ENCODE measurements around the gene SPEM2. TPM values are rescaled to one million over a fixed set of nuclear protein-coding genes. Genes with fewer than 3 reads are reported as not detected.
"Not testable (repeated sequence)": the region's sequence is repeated elsewhere in the genome, so short reads cannot be mapped to it uniquely, and the experiment has no call there.

Gene SPEM2
- total RNA-seq, 1 donor from 2014 or later: not detected

DNA sequence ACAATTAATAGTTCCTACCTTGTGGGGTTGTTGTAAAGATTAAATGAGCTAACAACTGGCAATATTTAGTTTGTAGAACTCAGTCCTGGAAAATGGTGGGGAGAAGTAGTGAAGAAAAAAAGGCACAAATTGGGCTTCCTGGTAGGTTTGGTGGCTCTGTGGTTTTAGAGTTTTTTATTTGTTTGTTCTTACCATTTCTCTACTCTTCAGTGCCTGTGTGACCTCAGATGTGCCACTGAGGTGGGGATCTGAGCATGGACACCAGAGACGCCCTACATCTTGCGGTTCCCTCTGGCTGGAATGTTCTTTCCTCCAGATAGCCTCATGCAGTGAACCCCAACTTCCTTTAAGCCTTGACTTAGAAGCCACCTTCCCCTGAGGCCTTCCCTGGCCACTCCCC lies 46.3 kb downstream of the SPEM2 start:
- no peak for DNase-seq (ENCODE audit: low spot score)

DNA sequence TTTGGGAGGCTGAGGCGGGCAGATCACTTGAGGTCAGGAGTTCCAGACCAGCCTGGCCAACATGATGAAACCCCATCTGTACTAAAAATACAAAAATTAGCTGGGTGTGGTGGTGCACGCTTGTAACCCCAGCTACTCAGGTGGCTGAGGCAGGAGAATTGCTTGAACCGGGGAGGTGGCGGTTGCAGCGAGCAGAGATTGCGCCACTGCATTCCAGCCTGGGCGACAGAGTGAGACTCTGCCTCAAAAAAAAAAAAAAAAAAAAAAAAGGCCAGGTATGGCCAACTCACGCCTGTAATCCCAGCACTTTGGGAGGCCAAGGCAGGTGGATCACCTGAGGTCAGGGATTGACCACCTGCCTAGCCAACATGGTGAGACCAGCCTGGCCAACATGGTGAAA lies 49.4 kb downstream of the SPEM2 start:
- DNase-seq (ENCODE audit: low spot score): not testable (repeated sequence)

DNA sequence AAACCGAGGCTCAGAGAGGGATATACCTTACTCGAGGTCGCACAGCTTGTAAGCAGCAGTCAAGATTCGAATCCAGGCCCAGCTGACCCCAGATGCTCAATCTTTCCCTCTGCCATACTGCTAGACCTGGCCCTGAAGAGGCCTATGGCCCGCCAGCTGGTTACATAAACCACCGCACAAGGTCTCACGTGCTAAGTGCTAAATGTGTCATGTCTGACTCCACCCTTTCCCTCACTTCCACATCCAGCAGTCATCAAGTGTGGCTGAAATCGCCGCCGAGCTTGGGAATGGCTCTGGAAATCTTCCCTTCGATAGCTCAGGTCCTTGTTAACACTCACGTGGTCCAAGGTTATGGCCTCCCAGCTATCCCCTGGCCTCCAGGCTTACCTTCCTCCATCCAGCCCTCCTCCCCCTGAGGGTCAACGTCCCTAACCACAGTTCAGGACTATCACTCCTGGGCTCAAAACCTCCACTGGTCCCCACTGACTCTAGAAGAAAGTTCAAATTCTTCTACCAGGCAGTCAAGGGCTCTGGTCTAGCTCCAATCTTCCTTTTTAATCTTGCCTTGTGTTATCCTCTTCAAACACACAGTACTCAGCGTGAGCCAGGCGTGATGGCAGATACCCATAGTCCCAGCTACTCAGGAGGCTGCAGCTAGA lies 50.5 kb downstream of the SPEM2 start:
- DNase-seq (ENCODE audit: low spot score): no peak

DNA sequence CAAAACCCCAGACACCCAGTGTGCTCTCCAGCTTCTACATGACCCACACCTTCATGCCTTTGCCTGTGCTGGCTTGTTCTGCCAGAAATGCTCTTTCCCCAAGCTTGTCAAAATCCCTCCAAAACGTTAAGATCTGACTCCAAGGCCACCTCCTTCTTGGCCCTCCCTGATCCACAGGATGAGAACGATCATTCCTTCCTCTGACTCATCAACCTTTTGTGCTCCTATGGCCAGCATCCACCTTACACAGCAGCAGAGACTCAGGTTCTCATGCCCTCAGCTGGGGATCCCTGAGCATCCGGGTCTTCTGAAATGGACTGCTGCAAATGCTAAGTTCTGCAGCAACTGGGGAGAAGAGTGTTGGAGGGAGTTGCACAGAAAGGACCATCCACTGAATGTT lies 51.1 kb downstream of the SPEM2 start:
- no peak for DNase-seq (ENCODE audit: low spot score)

DNA sequence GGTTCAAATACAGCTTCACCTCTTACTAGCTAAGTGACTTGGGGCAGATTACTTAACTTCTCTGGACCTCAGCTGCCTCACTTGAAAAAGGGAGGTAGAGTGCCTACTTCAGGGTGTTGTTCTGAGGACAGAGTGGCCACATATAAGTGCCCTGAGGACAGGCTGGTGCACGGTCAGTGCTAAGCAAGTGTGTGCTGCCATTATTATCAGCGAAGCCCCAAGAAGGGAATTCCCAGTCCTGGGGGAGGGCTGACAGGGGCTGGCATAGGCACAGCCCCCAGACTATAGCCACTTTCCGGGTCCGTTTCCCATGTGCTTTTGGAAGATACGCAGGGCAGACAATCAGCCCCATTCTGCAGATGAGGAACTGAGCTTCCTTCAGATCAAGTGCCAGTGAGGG lies 51.5 kb downstream of the SPEM2 start:
- DNase-seq (ENCODE audit: low spot score): no peak

Other genes starting within 250 kb of the SPEM2 start
- 5.0 TPM for gene ASGR1, start 246.2 kb upstream of the SPEM2 start, total RNA-seq
- gene DLG4, start 205.8 kb upstream of the SPEM2 start, total RNA-seq: 36.5 TPM
- 914 TPM for gene ACADVL, start 205.7 kb upstream of the SPEM2 start, total RNA-seq
- 60.9 TPM for gene DVL2, start 191.1 kb upstream of the SPEM2 start, total RNA-seq
- gene PHF23, start 186.2 kb upstream of the SPEM2 start, total RNA-seq: 32.3 TPM
- 587 TPM for gene GABARAP, start 183.2 kb upstream of the SPEM2 start, total RNA-seq
- gene CTDNEP1, start 173.9 kb upstream of the SPEM2 start, total RNA-seq: 107 TPM
- 47.9 TPM for gene ELP5, start 173.4 kb upstream of the SPEM2 start, total RNA-seq
- 248 TPM for gene CLDN7, start 163.1 kb upstream of the SPEM2 start, total RNA-seq
- gene SLC2A4, start 143.9 kb upstream of the SPEM2 start, total RNA-seq: 7.6 TPM
- 1.4 TPM for gene YBX2, start 131.0 kb upstream of the SPEM2 start, total RNA-seq
- gene EIF5A, start 118.0 kb upstream of the SPEM2 start, total RNA-seq: 233 TPM
- 71.8 TPM for gene GPS2, start 110.3 kb upstream of the SPEM2 start, total RNA-seq
- gene NEURL4, start 96.3 kb upstream of the SPEM2 start, total RNA-seq: 50.3 TPM
- 24.2 TPM for gene ACAP1, start 89.1 kb upstream of the SPEM2 start, total RNA-seq
- 15.3 TPM for gene KCTD11, start 73.5 kb upstream of the SPEM2 start, total RNA-seq
- not detected for gene TMEM95, start 70.5 kb upstream of the SPEM2 start, total RNA-seq
- 11.7 TPM for gene TNK1, start 44.5 kb upstream of the SPEM2 start, total RNA-seq
- 39.7 TPM for gene PLSCR3, start 31.1 kb upstream of the SPEM2 start, total RNA-seq
- gene TMEM256, start 21.5 kb upstream of the SPEM2 start, total RNA-seq: 67.5 TPM
- gene NLGN2, start 17.8 kb upstream of the SPEM2 start, total RNA-seq: 35.2 TPM
- not detected for gene SPEM1, start 5.3 kb upstream of the SPEM2 start, total RNA-seq
- gene SPEM3, start 3.2 kb downstream of the SPEM2 start, total RNA-seq: not detected
- 14.3 TPM for gene TMEM102, start 9.8 kb downstream of the SPEM2 start, total RNA-seq
- gene FGF11, start 13.9 kb downstream of the SPEM2 start, total RNA-seq: 2.7 TPM
- 10.0 TPM for gene CHRNB1, start 19.4 kb downstream of the SPEM2 start, total RNA-seq
- gene ZBTB4, start 54.0 kb downstream of the SPEM2 start, total RNA-seq: 82.8 TPM
- not detected for gene SLC35G6, start 55.8 kb downstream of the SPEM2 start, total RNA-seq
- 133 TPM for gene POLR2A, start 58.8 kb downstream of the SPEM2 start, total RNA-seq
- gene TNFSF12, start 123.4 kb downstream of the SPEM2 start, total RNA-seq: 81.5 TPM
- 120 TPM for gene TNFSF13, start 133.1 kb downstream of the SPEM2 start, total RNA-seq
- 46.6 TPM for gene SENP3, start 136.3 kb downstream of the SPEM2 start, total RNA-seq
- 75.3 TPM for gene CD68, start 154.0 kb downstream of the SPEM2 start, total RNA-seq
- 76.4 TPM for gene MPDU1, start 158.2 kb downstream of the SPEM2 start, total RNA-seq
- gene SOX15, start 164.5 kb downstream of the SPEM2 start, total RNA-seq: 3.1 TPM
- 39.3 TPM for gene FXR2, start 189.3 kb downstream of the SPEM2 start, total RNA-seq
- 120 TPM for gene SAT2, start 202.2 kb downstream of the SPEM2 start, total RNA-seq
- gene SHBG, start 204.5 kb downstream of the SPEM2 start, total RNA-seq: 0.89 TPM
- gene ATP1B2, start 225.3 kb downstream of the SPEM2 start, total RNA-seq: 7.7 TPM